Stimulated activated CD4-positive, alpha-beta T cell treated with anti-CD3 and anti-CD28 coated beads, Interleukin-1b, Interleukin-23, amount 100 ng/mL, for 48 hours (primary cell): ENCODE data around the gene NFIC.

Experiments
- DNase-seq: peaks from one replicate; pipeline ENCODE4 v3.0.0-alpha.2; 2020

NFIC gene

GRCh38 chr19:3455393-3455955 lies 89.1 kb downstream of the NFIC start:
- DNase-seq = no peak

- no peak for DNase-seq
Observed at GRCh38 chr19:3455960-3456601, 89.7 kb downstream of the NFIC start.

- DNase-seq = no peak
Observed at GRCh38 chr19:3456925-3457527, 90.6 kb downstream of the NFIC start.

- no peak for DNase-seq
Observed at GRCh38 chr19:3457528-3458228, 91.3 kb downstream of the NFIC start.

GRCh38 chr19:3458229-3459088 lies 92.1 kb downstream of the NFIC start:
- DNase-seq = no peak

GRCh38 chr19:3459089-3459881 lies 92.9 kb downstream of the NFIC start:
- DNase-seq = no peak

- DNase-seq = no peak
Observed at GRCh38 chr19:3459965-3460582, 93.7 kb downstream of the NFIC start.

- DNase-seq = no peak
Observed at GRCh38 chr19:3462991-3463713, 96.8 kb downstream of the NFIC start.

- DNase-seq = no peak
Observed at GRCh38 chr19:3463714-3464586, 97.6 kb downstream of the NFIC start.

GRCh38 chr19:3464587-3465235 lies 98.3 kb downstream of the NFIC start:
- DNase-seq = no peak

- no peak for DNase-seq
Observed at GRCh38 chr19:3465552-3465951, 99.2 kb downstream of the NFIC start.

- no peak for DNase-seq
Observed at GRCh38 chr19:3466635-3467034, 100.3 kb downstream of the NFIC start.

GRCh38 chr19:3467437-3468198 lies 101.2 kb downstream of the NFIC start:
- no peak for DNase-seq

GRCh38 chr19:3468211-3468610 lies 101.8 kb downstream of the NFIC start:
- no peak for DNase-seq

- no peak for DNase-seq
Observed at GRCh38 chr19:3469638-3470499, 103.5 kb downstream of the NFIC start.

GRCh38 chr19:3470500-3471128 lies 104.2 kb downstream of the NFIC start:
- no peak for DNase-seq
